ENCODE measurements around the gene PWWP2B. TPM values are rescaled to one million over a fixed set of nuclear protein-coding genes. Genes with fewer than 3 reads are reported as not detected.

Gene PWWP2B
- total and polyA plus RNA-seq, 7 donors = 7.7 to 50.8 (median 10.2) TPM

DNA sequence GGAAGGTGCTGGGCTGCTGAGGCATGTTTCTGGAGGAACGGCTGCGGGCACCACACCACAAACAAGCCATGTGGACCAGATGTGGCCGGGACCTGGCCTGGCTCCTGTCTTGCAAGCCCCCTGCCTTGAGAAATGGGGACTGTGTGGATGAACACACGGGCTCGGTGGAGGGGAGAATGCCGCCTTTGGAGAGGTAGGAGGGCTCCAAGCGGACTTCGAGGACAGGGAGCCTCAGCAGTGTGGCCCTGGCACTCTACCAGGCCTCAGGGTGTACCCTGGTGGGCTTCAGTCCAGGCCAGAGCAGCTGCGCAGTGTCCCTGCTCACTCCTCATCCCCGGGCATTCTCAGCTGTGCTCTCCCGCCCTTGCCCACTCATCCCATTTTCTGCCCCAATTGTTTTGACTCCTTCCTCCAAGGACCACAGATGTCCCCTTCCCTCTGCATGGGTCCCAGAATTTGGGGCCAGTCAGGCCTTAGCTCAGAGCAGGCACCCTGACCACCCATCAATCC lies 31.5 kb downstream of the PWWP2B start:
- DNase-seq = no peak
- no peak for TF ChIP-seq CTCF (IDR thresholded peaks at IDR 0.05)
- no peak for TF ChIP-seq POLR2A (IDR thresholded peaks at IDR 0.05)
- TF ChIP-seq POLR2AphosphoS5 (IDR thresholded peaks at IDR 0.05) = no peak
- no peak for TF ChIP-seq EP300 (IDR thresholded peaks at IDR 0.05)
- WGBS, 2 donors = 96% methylated on average over 11 of the region's 11 CpGs
- peaks cover 0 to 13% (median 6%) of the 10 kb centered on the region in 4 donors for H3K4me1 ChIP-seq
- no peak overlapping the region for H3K4me3 ChIP-seq
- no peak overlapping the region for H3K27ac ChIP-seq
- H3K36me3 ChIP-seq = no peaks in the 10 kb centered on the region
- H3K9me3 ChIP-seq = no peaks in the 10 kb centered on the region
- H3K27me3 ChIP-seq = no peaks in the 10 kb centered on the region
- intact Hi-C loops (cut with DNase I) = no loop called here

GRCh38 chr10:132429281-132430230 lies 32.6 kb downstream of the PWWP2B start:
- Histone ChIP-seq H3K27ac (no peak overlapping the region), H3K9me3 (no peaks in the 10 kb centered on the region), H3K36me3 (no peaks in the 10 kb centered on the region), H3K4me3 (no peak overlapping the region), H3K4me1 (peaks cover 0 to 7% (median 0%) of the 10 kb centered on the region in 4 donors), H3K27me3 (no peaks in the 10 kb centered on the region)
- TF ChIP-seq POLR2AphosphoS5 (IDR thresholded peaks at IDR 0.05) = no peak
- no peak for TF ChIP-seq POLR2A (IDR thresholded peaks at IDR 0.05)
- TF ChIP-seq CTCF (IDR thresholded peaks at IDR 0.05) = no peak
- TF ChIP-seq EP300 (IDR thresholded peaks at IDR 0.05) = no peak
- intact Hi-C loops (cut with DNase I) = no loop called here
- WGBS, 2 donors = 12 to 44% methylated on average over 18 of the region's 18 CpGs
- no peak for DNase-seq

DNA sequence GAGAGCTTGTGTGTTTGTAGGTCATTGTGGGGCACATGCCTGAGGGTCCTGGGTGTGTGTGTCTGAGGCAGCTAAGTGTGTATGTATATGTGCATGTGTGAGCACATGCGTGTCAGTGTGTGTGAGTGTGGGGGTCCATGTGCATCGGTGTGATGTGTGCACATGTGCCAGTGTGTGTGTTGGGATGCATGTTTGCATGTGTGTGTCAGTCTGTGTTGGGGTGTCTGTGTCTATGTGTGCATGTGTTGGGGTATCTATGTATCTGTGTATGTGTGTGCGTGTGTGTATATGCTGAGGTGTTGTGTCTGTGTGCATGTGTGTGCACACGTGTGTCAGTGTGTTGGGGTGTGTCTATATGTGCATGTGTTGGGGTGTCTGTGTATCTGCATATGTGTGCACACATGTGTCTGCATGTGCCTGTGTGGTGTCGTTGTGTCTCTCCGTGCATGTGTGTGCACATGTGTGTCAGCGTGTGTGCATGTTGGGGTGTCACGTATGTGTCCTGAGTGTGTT lies 33.3 kb downstream of the PWWP2B start:
- DNase-seq = no peak
- TF ChIP-seq POLR2A (IDR thresholded peaks at IDR 0.05) (no peak), POLR2AphosphoS5 (IDR thresholded peaks at IDR 0.05) (no peak), EP300 (IDR thresholded peaks at IDR 0.05) (no peak), CTCF (IDR thresholded peaks at IDR 0.05) (no peak)
- Histone ChIP-seq H3K4me1 (peaks cover 0 to 7% (median 0%) of the 10 kb centered on the region in 4 donors), H3K36me3 (no peaks in the 10 kb centered on the region), H3K27ac (no peak overlapping the region), H3K27me3 (no peaks in the 10 kb centered on the region), H3K4me3 (no peak overlapping the region), H3K9me3 (no peaks in the 10 kb centered on the region)
- 66 to 89% methylated on average over 8 of the region's 8 CpGs for WGBS, 2 donors
- intact Hi-C loops (cut with DNase I) = no loop called here

GRCh38 chr10:132430861-132431271 lies 33.9 kb downstream of the PWWP2B start:
- Histone ChIP-seq H3K4me3 (no peak overlapping the region), H3K4me1 (peaks cover 0 to 7% (median 0%) of the 10 kb centered on the region in 4 donors), H3K27ac (no peak overlapping the region), H3K36me3 (no peaks in the 10 kb centered on the region), H3K9me3 (no peaks in the 10 kb centered on the region), H3K27me3 (no peaks in the 10 kb centered on the region)
- intact Hi-C loops (cut with DNase I) = no loop called here
- TF ChIP-seq POLR2A (IDR thresholded peaks at IDR 0.05) (no peak), CTCF (IDR thresholded peaks at IDR 0.05) (no peak), EP300 (IDR thresholded peaks at IDR 0.05) (no peak), POLR2AphosphoS5 (IDR thresholded peaks at IDR 0.05) (no peak)
- no peak for DNase-seq
- 91 to 94% methylated on average over 8 of the region's 8 CpGs for WGBS, 2 donors

Measured in sigmoid colon (tissue), 7 donors.